Transverse colon (tissue), 3 donors: ENCODE measurements around the gene PSMF1.

Experiments
- EP300 ChIP-seq: sonication (generic); formaldehyde crosslinking; IDR thresholded peaks from one replicate; pipeline ENCODE4 v1.6.1; 2017; ENCODE audit warnings: antibody characterized with exemption, low read depth
- POLR2A ChIP-seq: fragments of 450-650 bp; IDR thresholded peaks from one replicate; pipeline ENCODE4 v1.6.1; 2016; ENCODE audit warnings: antibody characterized with exemption, mild to moderate bottlenecking, moderate library complexity
- TF ChIP-seq, protein P1 (sequence below), 5 experiments: fragments of 200-600 bp in 3 of 5; fragments of 450-650 bp in 2 of 5; sonication (generic) in 3 of 5; IDR thresholded peaks; 1 replicate in 2 of 5; 2 replicates in 3 of 5; pipeline ENCODE4 v1.5.1; 2016 to 2017; ENCODE audit warnings: antibody characterized with exemption in 5 of 5, inconsistent platforms in 3 of 5, mild to moderate bottlenecking in 2 of 5, moderate library complexity in 1 of 5

DNA sequence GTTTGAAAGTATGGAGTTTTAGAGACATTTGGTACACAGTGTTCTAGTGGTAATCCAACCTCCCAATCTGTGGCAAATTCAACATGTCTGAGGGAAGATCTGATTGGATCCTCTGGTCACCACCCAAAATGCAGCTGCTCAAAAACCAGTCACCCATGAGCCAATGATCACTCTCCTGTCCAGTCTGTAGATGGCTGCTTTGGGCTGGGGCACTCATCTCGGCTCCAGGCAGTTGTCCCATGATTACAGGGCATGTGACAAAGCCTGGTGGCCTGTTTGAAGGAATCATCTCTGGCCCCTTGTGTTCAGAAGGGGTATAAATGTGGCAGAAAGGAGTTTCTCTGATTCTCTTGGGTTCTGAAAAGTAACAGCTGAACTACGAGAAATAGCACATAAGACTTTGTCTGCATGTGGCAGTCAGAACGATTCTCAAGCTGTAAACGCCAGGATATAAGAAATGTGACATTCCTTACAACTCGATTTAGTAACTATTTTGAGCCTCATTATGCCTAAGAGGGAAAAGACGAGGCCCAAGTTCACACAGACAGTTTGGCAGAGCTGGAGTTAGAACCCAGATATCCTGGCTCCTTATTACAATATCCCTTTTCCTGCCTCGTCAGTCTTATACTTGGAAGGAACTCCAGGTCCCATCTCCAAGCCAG is 80.9 kb downstream of the PSMF1 start:
- TF ChIP-seq, protein P1, sequence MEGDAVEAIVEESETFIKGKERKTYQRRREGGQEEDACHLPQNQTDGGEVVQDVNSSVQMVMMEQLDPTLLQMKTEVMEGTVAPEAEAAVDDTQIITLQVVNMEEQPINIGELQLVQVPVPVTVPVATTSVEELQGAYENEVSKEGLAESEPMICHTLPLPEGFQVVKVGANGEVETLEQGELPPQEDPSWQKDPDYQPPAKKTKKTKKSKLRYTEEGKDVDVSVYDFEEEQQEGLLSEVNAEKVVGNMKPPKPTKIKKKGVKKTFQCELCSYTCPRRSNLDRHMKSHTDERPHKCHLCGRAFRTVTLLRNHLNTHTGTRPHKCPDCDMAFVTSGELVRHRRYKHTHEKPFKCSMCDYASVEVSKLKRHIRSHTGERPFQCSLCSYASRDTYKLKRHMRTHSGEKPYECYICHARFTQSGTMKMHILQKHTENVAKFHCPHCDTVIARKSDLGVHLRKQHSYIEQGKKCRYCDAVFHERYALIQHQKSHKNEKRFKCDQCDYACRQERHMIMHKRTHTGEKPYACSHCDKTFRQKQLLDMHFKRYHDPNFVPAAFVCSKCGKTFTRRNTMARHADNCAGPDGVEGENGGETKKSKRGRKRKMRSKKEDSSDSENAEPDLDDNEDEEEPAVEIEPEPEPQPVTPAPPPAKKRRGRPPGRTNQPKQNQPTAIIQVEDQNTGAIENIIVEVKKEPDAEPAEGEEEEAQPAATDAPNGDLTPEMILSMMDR (IDR thresholded peaks at IDR 0.05): no peak
- TF ChIP-seq POLR2A (no peak), EP300 (no peak)
